ENCODE results near the gene LDLRAD3. TPM values are rescaled to one million over a fixed set of nuclear protein-coding genes. Genes with fewer than 3 reads are reported as not detected.
A peak's percentile ranks its signal among the peaks of the same experiment; 100 is the strongest.

LDLRAD3 gene
- polyA plus RNA-seq, 1 of the 3 experiments (the other 2 are of a cell fraction) = 10.6 TPM

DNA sequence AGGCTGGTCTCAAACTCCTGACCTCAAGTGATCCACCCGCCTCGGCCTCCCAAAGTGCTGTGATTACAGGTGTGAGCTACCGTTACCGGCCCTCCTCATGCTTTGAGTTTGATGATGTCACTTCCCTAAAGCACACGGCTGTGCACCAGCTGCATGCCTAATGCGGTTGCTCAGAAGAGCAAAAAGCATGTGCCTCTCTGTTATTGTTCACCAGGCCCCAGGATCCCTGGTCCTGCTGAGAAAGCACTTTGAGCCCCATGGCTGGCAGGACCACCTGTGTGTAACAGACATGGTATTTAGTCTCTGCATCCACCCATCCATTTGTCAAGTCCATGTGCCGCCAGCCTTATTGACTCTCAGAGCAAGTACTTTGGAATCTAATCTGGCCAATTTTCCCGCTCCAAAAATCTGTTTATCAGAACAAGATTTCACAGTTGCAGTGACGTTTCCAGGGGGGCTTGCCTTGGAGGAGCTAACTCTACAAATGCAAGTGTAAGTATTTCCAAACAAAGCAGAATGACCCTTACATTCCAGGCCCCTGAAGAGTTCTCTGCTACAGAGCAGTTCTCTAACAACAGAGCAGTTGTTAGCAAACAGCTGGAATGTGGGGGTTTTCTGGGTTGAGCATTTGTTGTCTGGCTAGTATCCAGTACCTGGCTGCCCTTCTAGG, 89.4 kb downstream of the LDLRAD3 start:
- CTCF ChIA-PET = no interaction called here
- H3K27me3 ChIP-seq (ENCODE audit: insufficient read depth) = no peaks in the 10 kb centered on the region
- POLR2A ChIA-PET = no interaction called here
- H3K4me3 ChIP-seq (ENCODE audit: low read depth in 2 of 2, low read length in 1 of 2) = no peak overlapping the region
- H2AFZ ChIP-seq (ENCODE audit: low read depth) = no peak overlapping the region
- WGBS (ENCODE audit: low lambda C conversion rate) = 80% methylated on average over 7 of the region's 9 CpGs
- H3K9me2 ChIP-seq = no peaks in the 10 kb centered on the region
- no peak for DNase-seq
- H3K79me2 ChIP-seq (ENCODE audit: insufficient read depth) = peaks cover 27% of the 10 kb centered on the region; the same call in 1 of the 2 replicates
- H3K4me1 ChIP-seq (ENCODE audit: control insufficient read depth in 1 of 2, insufficient read depth in 2 of 2, low read depth in 1 of 2, low read length in 1 of 2) = peaks cover 22 to 27% of the 10 kb centered on the region in 2 experiments
- H3K36me3 ChIP-seq (replicated peaks in 1 of 2; ENCODE audit: control insufficient read depth in 1 of 2, insufficient read depth in 2 of 2, low read length in 1 of 2) = no peaks in the 10 kb centered on the region
- no peak overlapping the region for H3K9ac ChIP-seq
- no peak overlapping the region for H3K4me2 ChIP-seq
- TF ChIP-seq, protein P1, sequence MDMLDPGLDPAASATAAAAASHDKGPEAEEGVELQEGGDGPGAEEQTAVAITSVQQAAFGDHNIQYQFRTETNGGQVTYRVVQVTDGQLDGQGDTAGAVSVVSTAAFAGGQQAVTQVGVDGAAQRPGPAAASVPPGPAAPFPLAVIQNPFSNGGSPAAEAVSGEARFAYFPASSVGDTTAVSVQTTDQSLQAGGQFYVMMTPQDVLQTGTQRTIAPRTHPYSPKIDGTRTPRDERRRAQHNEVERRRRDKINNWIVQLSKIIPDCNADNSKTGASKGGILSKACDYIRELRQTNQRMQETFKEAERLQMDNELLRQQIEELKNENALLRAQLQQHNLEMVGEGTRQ (IDR thresholded peaks at IDR 0.05; ENCODE audit: borderline replicate concordance, low read depth, low read length) = no peak
- TF ChIP-seq TCF12 (IDR thresholded peaks at IDR 0.05) (no peak), FOSL2 (IDR thresholded peaks at IDR 0.05; ENCODE audit: borderline replicate concordance, low read depth) (no peak), FOXM1 (IDR thresholded peaks at IDR 0.05; ENCODE audit: low read depth) (no peak), EP300 (IDR thresholded peaks at IDR 0.05; ENCODE audit: borderline replicate concordance in 1 of 2, low read depth in 1 of 2, low read length in 1 of 2) (no peak)
- H3K9me3 ChIP-seq = no peaks in the 10 kb centered on the region
- H3F3A ChIP-seq (replicated peaks; ENCODE audit: insufficient read depth) = peaks cover 4% of the 10 kb centered on the region
- no peaks in the 10 kb centered on the region for H4K20me1 ChIP-seq (ENCODE audit: insufficient read depth)
- H3K27ac ChIP-seq (ENCODE audit: low read depth in 2 of 2, low read length in 1 of 2) = no peak overlapping the region

DNA sequence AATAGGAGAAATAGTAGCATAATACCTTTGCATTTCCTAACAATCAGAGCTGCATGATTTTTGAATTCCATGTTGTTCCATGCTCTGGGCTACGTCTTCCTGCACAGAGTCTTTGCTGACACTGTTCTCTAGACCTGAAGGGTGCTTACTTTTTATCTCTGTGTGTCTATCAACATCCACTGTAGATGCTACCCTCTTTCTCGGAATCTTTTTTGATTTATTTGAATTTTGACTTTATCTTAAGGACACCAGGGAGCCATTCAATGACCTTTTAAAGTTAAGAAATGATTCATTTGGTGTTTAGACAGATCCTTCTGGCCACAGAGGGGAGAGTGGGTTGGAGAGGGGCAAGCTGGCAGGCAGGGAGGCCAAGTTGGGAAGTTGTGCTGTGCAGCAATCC, 90.1 kb downstream of the LDLRAD3 start:
- Histone ChIP-seq H3K4me2 (no peak overlapping the region), H3K27ac (ENCODE audit: low read depth in 2 of 2, low read length in 1 of 2) (0 out of 4 replicates have a peak overlapping the region, but pooled peaks of 1 of the 2 experiments have one; percentile 70)

More for the DNA sequence above, 90.1 kb downstream of the LDLRAD3 start:
- H3K36me3 ChIP-seq (replicated peaks in 1 of 2; ENCODE audit: control insufficient read depth in 1 of 2, insufficient read depth in 2 of 2, low read length in 1 of 2) = no peaks in the 10 kb centered on the region
- no peak overlapping the region for H3K4me3 ChIP-seq (ENCODE audit: low read depth in 2 of 2, low read length in 1 of 2)
- ChIA-PET POLR2A (no interaction called here), CTCF (interaction anchor here (0.6 kb wide), 1 partner anchor 66 kb away, joined by 3 read pairs; no protein-coding TSS in a partner anchor)
- WGBS (ENCODE audit: low lambda C conversion rate) = 93% methylated on average over 2 of the region's 2 CpGs
- no peaks in the 10 kb centered on the region for H4K20me1 ChIP-seq (ENCODE audit: insufficient read depth)
- TF ChIP-seq YY1 (IDR thresholded peaks at IDR 0.05; ENCODE audit: low read depth) (no peak), FOSL2 (IDR thresholded peaks at IDR 0.05; ENCODE audit: borderline replicate concordance, low read depth) (no peak), MEF2A (IDR thresholded peaks at IDR 0.05; ENCODE audit: borderline replicate concordance, low read depth) (no peak), TEAD4 (IDR thresholded peaks at IDR 0.05; ENCODE audit: borderline replicate concordance, insufficient read depth) (no peak)
- TF ChIP-seq, protein P2, sequence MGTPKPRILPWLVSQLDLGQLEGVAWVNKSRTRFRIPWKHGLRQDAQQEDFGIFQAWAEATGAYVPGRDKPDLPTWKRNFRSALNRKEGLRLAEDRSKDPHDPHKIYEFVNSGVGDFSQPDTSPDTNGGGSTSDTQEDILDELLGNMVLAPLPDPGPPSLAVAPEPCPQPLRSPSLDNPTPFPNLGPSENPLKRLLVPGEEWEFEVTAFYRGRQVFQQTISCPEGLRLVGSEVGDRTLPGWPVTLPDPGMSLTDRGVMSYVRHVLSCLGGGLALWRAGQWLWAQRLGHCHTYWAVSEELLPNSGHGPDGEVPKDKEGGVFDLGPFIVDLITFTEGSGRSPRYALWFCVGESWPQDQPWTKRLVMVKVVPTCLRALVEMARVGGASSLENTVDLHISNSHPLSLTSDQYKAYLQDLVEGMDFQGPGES (IDR thresholded peaks at IDR 0.05; ENCODE audit: low read depth, low read length) = no peak
- no peaks in the 10 kb centered on the region for H3K9me3 ChIP-seq
- H3K9ac ChIP-seq = no peak overlapping the region
- H3K4me1 ChIP-seq (ENCODE audit: control insufficient read depth in 1 of 2, insufficient read depth in 2 of 2, low read depth in 1 of 2, low read length in 1 of 2) = peaks cover 22 to 27% of the 10 kb centered on the region in 2 experiments
- no peaks in the 10 kb centered on the region for H3K9me2 ChIP-seq
- H3K27me3 ChIP-seq (ENCODE audit: insufficient read depth) = no peaks in the 10 kb centered on the region
- no peak overlapping the region for H2AFZ ChIP-seq (ENCODE audit: low read depth)
- H3K79me2 ChIP-seq (ENCODE audit: insufficient read depth) = peaks cover 27% of the 10 kb centered on the region; the same call in 1 of the 2 replicates
- no peak for DNase-seq
- peaks cover 4% of the 10 kb centered on the region for H3F3A ChIP-seq (replicated peaks; ENCODE audit: insufficient read depth)

All from SK-N-SH (cell line).